GM18858 (cell line): Measurements from ENCODE around the gene AIPL1.
"Not testable (repeated sequence)": the region's sequence is repeated elsewhere in the genome, so short reads cannot be mapped to it uniquely, and the experiment has no call there.

Experiments
- ATAC-seq: cut with Tn5 transposase; IDR thresholded peaks from one replicate; pipeline ENCODE4 v1.9.1; 2021; ENCODE audit not compliant: unreplicated experiment

AIPL1 gene, protein sequence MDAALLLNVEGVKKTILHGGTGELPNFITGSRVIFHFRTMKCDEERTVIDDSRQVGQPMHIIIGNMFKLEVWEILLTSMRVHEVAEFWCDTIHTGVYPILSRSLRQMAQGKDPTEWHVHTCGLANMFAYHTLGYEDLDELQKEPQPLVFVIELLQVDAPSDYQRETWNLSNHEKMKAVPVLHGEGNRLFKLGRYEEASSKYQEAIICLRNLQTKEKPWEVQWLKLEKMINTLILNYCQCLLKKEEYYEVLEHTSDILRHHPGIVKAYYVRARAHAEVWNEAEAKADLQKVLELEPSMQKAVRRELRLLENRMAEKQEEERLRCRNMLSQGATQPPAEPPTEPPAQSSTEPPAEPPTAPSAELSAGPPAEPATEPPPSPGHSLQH

DNA sequence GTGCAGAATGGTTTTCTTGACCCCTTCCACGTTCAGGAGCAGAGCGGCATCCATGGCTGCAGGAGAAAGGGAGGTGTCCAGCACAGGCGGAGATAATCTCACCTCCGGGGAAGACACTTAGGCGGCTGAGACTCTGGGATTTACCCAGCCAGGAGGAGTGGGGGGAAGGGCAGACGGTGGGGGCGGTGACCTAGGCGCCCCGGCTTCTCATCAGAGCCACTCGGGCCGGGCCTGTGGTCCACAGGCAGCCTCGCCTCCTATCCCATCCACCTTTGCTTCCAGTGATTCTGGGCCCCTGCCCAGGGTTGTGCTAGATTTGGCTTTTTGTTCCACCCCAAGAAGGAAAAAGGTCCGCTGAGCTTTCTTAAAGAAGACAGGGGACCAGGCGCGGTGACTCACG is at the start of gene AIPL1:
Gene AIPL1, minus strand, starts transcription at position 71 of the 400 bp plus-strand sequence. Its CDS starts 17 bp downstream, at position 54.
- no peak for ATAC-seq

DNA sequence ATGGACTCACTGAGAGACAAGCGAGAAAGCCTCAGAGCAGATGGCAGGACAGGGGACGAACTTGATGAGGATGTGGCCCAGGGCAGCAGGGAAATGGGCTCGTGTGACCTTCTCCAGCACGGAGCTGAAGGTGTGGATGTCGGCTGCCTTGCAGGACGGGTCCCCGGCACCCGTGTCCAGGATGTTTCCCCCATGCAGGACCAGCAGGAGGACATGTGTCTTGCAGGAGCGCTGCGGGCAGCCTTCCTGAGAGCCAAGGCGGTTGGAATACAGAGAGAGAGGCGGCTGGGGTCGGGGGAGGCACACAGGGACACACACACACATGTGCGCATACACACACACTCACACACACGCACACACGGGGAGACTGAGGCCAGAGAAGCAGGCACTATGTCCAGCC is 48.6 kb upstream of the AIPL1 start:
- ATAC-seq, result no peak

DNA sequence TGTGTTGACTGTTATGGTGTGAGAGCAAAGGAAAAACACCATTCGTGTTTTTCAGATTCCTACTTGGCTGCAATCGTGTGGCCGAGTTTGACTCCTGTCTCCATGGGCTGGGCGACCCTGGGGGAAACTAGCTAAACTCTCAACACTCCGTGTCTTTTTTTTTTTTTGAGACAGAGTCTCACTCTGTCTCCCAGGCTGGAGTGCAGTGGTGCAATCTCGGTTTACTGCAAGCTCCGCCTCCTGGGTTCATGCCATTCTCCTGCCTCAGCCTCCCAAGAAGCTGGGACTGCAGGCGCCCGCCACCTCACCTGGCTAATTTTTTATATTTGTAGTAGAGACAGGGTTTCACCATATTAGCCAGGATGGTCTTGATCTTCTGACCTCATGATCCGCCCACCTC is 47.9 kb upstream of the AIPL1 start:
- not testable (repeated sequence) for ATAC-seq

DNA sequence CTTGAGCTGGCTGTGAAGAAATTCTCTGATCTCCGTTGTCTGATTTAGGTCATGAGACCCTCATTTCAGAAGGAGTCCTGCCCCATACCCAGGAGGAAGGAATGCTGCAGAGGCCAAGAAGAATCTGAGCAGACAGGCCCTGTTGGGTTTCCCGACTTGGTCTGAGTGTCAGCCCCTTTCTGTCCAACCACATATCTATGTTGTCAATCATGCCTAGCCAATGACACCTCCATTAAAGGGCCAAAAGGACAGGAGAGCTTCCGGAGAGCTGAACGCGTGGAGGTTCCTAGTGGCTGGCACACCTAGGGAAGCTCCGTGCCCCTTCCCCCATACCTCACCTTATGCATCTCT is 47.2 kb upstream of the AIPL1 start:
- ATAC-seq, result no peak

DNA sequence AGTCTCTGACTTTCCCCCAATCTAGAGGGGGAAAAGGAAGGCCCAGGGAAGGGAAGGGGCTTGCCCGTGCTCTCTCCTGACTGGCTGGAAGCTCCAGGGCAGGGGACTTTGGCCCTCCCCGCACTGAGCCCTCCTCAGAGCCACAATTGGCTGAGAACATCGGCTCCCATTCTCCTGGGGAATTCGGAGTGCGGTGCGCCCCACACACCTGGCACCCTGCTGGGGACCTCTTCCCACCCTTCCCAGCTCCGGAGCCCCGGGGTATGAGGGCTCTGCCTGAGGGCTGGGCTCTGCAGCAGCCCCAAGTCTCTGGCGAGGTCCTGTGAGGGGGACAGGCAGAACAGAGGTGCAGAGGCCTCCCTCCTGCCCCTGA is 45.4 kb upstream of the AIPL1 start:
- no peak for ATAC-seq

DNA sequence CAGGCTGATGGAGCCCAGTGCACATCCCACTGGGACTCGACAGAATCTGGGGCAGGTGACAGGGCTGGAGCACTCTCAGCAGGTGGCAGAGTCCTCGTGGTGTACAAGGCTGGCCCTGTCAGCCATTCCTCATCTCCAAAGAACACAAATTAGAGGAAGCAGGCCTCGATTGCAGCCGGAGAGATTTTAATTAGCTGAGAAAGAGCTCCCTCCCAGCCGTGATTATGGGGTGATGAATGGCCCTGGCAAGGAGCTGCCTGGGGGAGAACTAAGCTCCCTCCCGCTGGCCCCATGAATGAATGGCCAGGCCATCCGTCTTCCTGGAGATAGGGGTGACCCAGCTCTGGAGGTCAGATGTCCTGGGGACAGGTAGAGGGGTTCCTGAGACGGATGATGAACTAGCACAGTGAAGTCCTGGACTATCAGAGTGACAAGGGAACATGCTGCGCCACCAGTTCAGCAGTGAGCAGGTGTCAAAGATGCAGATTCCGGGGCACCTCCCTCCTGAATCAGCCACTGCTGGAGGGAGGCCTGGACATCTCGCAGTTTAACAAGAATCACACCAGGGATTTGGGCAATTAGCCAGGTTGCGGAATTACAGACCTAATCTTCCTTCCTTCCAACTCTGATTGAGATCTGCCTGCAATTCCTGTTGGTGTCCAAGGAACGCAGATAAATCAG is 44.8 kb upstream of the AIPL1 start:
- no peak for ATAC-seq

DNA sequence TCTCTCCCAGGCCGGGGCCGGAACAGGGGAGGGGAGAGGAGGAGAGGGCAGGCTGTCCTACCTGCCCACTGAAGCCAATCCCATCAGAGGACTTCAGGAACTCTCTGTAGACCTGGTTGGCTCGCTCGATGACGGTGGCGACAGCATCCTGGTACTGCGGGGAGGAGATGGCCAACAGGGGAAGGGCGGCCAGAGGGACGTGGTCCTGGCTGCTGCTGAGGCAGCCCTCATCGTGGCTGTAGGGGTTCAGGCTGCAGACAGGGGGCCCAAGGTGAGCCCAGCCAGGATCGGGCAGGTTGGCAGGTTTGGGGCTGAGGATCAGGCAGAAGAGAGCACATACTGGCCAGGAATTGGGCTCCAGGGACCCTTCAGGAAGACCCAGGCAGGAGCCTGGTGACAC is 43.6 kb upstream of the AIPL1 start:
- ATAC-seq, result no peak

DNA sequence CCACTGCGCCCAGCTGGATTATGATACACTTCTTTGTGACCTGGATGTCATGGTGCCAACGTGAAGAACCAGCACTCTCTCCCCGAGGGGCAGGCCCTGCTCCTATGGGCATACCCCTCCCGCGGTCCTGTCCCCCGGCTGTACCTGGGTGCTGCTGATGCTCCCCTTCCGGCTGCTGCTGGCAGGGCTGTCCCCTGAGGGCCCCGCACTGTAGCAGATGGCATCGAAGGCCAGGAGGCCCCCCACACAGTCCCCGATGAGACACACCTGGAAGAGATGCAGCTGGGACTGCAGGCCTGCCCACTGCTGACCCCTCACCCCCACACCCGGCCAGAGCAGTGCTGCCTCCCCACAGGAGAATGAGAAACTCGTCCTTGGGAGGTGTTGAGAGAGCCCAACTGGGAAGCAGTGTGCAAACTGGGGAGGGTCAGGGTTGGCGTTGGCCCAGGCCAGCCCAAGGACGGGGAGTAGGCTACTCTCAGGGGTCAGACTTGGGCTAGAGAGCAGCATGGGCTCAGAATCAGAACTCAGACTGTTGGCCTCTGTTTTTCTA is 43.0 kb upstream of the AIPL1 start:
- no peak for ATAC-seq

DNA sequence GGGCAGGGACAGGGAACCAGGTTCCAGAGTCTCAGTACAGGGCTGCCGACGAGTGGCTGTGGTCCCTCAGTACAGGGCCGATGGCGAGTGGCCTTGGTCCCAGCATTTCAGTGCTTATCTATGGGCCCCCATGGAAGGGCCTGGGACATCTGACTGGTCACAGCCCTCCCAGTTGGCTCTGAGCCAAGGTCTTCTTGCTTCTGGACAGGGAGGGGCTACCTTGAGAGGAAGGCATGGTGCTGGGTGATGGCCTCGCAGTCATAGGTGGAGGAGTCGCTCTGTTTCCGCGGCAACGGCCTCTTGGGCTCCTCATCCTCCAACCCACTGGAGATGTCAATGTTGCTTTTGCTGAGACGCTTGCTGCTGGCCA is 41.9 kb upstream of the AIPL1 start:
- no peak for ATAC-seq

DNA sequence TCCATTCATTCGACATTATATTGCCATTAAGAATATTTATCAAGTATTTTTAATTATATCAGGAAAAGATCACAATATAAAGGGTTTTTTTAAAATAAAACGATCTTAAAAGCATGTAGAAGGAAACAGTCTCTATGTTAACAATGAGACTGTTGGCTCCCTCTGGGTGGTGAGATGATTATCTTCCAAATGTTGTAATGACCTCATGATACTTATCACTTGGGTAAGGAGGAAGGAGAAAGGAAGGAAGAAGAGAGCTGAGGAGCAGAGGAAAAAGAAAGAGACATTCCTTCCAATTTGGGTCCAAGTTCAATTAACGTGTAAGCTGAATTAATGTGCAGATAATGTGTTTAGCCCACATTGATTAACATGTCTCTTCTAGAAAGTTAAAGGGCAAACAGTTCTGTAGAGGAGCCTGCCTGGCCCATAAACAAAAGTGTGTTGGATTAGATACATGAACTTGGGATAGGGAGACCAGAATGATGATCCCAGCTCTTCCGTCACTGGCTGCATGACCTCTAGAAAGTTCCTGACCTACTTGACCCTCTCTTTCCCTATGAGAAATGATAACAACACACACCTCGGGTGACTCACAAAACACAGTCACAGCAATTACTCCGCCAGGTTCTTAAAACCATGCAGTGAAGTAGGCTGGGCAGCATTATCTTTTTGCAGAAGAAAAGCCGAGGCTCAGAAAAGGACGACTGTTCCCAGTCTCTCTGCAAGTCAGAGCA is 41.3 kb upstream of the AIPL1 start:
- ATAC-seq, result no peak

DNA sequence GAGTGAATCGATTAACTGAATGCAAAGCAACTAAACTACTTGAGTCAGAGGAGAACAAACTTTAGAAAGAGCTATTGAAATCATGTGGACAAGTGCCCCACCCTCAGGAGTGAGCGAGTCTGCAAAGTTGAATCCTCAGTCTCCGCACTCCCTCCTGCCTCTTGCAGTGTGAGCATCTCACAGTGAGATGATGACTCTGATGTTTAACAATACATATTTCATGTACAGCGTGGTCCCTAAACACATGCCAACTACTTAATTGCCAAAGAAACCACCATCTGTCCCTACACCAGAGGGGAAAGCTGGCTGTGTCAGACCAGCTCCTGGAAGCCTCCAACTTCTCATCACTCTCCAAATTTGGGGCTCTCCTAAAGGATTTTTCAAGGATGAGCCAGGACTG is 40.5 kb upstream of the AIPL1 start:
- ATAC-seq, result no peak

DNA sequence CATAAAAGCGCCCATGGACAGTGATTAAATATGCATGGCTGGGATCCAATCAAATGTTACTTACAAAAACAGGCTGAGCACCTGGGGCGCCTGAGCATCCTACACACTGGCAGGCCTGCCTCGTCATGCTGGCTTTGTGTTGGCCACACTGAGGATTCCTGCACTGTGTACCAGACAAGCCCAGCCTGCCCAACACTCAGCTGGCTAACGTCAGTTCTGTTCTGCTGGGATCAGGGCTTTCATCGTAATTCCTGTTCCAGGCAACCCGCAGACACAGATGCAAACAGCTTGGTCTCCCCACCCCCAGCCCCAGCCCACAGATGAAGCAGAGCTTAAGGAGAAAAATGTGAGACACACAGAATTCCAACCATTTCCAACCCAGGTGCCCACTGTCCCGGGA is 40.0 kb upstream of the AIPL1 start:
- ATAC-seq, result no peak

DNA sequence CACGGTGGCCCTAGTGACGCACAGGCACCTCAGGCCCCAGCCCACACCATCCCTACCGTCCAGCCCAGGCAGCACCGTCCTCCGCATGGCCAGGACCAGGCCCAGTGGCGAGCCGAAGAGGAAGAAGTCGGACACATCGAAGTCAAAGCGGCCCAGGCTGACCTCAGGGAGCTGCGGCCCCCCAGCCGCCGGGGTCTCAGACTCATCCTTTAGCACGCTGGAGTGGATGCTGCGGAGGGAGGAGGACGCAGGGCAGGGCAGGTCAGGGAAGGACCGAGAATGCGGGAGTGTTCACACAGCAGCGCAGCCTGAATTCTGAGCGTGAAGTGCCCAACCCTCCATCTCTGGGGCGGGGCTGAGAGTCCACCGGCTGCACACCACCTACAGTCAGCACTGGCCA is 39.5 kb upstream of the AIPL1 start:
- no peak for ATAC-seq

DNA sequence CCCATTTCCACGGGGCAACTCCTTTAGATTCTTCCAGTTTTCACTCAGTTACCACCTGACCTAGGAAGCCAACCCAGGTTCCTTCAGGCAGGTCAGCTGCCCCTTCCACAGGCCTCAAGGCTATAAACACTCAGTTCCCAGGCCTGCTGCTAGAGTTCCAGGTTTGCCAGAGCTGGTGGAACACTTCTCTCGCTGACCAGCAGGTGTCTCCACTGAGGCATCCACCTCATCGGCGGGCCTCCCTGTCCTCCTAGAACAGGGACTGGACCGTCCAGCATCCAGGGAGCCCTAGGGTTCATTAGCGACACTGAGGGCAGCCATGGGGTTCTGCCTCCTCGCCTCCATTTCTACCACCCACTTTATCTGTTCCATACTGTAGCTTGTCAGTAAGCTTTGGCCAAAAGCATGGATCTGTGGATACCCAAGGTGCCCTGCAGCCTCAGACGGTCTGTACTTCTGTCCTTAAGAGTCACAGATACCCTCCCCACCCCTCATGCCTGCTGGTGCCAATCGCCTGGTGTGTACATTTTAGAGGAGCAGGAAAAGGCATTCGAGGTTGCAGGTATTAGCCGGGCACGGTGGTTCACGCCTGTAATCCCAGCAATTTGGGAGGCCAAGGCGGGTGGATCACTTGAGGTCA is 38.3 kb upstream of the AIPL1 start:
- ATAC-seq, result no peak

DNA sequence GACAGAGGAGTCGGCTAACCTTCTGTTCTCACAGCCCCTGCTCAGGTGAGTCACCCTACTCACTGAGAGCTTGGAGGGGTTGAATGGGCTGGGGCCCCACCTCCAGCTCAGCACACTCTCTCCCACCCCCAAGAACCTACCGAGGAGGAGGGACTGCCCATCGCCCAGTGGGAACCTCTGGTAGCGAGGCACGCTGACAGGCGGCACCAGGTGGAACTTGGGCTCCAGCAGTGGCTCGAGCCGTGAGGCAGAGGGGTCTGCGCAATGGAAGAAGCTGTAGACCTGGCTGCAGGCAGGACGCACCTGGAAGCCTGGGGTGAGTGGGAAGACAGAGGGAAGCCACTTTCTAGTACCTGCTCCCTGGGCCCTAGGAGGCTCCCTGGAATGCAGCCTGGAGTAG is 37.6 kb upstream of the AIPL1 start:
- no peak for ATAC-seq

DNA sequence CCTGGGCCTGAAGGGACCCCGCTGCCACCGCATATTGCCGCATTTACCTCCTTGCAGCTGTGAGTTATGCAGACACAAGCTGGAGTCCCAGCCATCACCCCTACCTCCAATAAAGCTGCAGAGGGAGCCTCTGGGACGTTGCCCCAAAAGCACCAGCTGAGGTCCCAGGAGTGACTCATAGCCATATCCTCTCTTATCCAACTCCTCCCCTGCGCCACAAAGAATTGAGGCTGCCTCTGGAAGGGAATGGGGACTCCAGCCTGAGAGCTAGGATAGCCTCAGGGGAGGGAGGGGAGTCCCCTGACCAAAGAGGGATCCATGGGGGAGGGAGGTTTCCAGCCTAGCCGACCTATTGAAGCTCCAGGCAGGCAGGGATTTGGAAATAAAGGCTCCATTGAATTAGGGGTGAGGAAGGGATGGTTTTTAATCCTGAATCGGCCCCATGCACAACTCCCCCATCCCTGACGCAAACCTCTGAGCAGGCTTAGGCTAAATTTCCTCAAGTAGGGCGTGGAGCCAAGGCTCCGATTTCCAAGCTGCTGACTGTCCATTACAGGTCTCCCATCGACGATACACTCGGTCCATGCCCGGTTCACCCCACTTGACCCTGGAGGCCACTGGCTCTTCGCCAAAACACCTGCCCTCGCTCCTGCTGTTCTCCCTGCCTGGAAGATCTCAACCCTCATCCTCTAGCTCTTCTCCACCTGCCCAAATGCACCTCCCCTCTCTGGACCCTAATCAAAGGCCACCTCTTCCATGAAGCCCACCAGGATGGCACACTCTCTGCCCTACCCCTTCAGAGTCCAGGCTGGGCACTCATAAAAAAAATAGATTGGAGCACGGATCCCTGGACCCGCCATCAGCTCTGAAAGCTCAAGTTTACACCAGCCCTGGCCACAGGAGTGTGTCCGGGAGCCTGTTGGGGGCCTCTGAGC is 36.9 kb upstream of the AIPL1 start:
- ATAC-seq, result no peak

DNA sequence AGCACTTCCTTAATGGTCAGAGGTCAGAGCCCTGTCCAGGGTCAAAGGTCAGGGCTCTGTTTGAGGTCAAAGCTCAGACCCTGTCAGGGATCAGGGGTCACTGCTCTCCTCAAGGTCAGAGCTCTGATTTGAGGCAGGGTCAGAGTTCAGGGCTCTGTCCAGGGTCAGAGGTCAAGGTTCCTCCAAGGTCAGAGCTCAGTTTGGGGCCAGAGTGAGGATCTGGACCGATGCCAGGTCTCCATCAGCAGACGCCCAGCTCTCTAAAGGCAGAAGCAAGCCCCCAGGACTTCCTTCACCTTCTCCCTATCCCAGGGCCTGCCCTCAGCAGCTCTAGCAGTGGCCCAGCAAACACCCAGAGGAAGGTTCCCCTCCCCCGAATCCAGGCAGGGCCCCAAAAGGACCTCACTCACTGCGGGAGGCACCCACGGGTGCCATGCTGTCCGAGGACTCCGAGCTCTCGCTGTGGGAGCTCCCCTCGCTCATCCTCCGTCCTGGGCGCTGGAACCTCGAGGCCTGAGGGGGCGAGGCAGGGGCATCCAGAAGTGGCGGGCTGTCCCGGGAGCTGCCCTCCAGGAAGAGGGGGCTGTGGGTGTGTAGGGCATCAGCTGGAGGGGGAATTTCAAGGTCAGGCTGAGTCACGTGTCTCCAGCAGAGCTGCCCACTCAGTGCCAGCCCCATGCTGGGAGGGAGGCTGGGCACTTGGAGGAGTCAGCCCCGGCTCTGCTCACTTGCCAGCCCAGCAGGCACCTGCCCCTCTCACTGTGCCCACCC is 36.0 kb upstream of the AIPL1 start:
- ATAC-seq, result no peak

DNA sequence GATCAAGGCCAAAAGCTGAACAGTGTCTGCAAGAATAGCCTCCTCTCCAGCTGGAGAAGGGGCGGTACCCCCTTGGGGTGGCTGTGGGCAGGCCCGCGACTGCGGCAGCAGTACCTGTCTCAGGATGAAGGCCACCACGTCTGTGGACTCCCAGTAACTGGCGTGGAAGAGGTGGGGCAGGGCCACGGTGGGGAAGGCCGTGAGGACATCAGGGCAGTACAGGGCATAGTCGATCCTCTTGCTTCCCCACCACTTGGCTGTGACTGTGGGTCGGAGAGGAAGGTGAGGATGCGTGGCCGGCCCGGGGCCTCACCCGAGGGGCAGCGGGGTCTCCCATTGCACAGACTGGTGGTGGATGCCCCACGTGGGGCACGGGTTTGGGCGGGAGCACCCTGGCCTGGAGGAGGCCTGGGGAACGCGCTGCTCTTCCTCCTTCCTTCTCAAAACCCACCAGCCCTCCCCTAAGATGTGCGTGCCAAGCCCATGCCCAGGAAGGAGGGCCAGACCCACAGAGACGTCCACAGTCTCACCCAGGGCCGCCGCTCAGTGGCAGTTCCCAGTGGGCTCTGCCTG is 35.3 kb upstream of the AIPL1 start:
- ATAC-seq, result no peak
